H1 (cell line): ENCODE measurements around the gene IQCM. TPM values are rescaled to one million over a fixed set of nuclear protein-coding genes. Genes with fewer than 3 reads are reported as not detected.

Source experiments
- CHD7 ChIP-seq: fragments of 300-600 bp; sonication (generic); IDR thresholded peaks from 2 replicates; pipeline ENCODE4 v1.7.1; 2012; ENCODE audit warnings: low read length, moderate library complexity, mild to moderate bottlenecking, inconsistent platforms; ENCODE audit not compliant: insufficient replicate concordance
- polyA plus RNA-seq, 7 experiments: library from polyadenylated mRNA; depleted of rRNA in 3 of 7; stranded (reverse) in 5 of 7; unstranded in 2 of 7; fragments of >200 nt in 5 of 7; fragments of 200-250 nt in 2 of 7; gene quantifications; 1 replicate in 5 of 7; 2 replicates in 1 of 7; 4 replicates in 1 of 7; pipeline versions ENCODE4 v1.2.1 to v1.2.3, GENCODE V29; 2011 to 2013; ENCODE audit warnings: missing spikeins in 2 of 7, mixed read lengths in 2 of 7
- total RNA-seq: library from RNA; stranded (reverse); fragmentation: NEBNext Ultra II Directional; extraction: Animal tissue kit (Norgen Biotek cat#: 25700); gene quantifications from 2 replicates; pipeline ENCODE4 v1.2.1, GENCODE V29; 2021

The IQCM gene
- total and polyA plus RNA-seq, 2 of the 8 experiments (the other 6 are each of a cell fraction or from before 2014, with no cell fraction given): not detected

GRCh38 chr4:149699642-149700041 is 116.0 kb downstream of the IQCM start (continued):
- no peak for TF ChIP-seq CHD7
